GM18909 (cell line): ENCODE data around the gene HSPBP1.

Source experiments
- ATAC-seq: cut with Tn5 transposase; IDR thresholded peaks from one replicate; pipeline ENCODE4 v1.9.1; 2021; ENCODE audit warnings: mild to moderate bottlenecking; ENCODE audit not compliant: unreplicated experiment, poor library complexity

Gene HSPBP1

DNA sequence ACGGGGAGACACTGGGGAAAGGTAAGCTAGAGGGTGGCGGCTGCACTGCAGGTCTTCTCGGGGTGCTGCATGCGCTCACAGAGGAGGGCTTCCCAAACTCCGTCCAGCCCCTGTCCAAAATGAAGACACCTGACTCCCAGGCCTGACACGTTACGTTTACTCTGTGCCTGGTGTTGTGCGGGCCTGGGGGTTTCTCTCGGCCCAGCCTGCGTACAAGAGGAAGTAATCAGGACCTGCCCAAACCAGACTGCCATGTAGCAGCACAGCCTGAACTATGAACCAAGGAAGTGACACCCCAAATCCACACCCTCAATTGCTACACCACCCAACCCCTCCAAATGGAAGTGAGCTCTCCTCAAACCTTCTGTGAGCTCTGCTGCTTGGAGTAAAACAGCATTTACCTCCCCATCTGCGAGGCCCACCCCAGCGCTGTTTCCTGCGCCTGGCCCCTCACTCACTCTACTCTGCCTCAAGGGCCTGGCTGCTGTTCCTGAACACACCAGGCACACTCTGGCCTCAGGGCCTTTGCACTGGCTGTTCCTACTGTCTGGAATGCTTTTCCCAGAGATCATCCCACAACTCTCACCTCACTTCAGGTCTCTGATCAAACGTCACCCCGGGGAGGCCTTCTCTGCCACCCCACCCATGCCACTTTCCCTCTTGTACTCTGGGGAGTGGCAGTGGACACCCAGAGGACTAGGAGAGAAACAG is 3.0 kb downstream of the HSPBP1 start:
- no peak for ATAC-seq

DNA sequence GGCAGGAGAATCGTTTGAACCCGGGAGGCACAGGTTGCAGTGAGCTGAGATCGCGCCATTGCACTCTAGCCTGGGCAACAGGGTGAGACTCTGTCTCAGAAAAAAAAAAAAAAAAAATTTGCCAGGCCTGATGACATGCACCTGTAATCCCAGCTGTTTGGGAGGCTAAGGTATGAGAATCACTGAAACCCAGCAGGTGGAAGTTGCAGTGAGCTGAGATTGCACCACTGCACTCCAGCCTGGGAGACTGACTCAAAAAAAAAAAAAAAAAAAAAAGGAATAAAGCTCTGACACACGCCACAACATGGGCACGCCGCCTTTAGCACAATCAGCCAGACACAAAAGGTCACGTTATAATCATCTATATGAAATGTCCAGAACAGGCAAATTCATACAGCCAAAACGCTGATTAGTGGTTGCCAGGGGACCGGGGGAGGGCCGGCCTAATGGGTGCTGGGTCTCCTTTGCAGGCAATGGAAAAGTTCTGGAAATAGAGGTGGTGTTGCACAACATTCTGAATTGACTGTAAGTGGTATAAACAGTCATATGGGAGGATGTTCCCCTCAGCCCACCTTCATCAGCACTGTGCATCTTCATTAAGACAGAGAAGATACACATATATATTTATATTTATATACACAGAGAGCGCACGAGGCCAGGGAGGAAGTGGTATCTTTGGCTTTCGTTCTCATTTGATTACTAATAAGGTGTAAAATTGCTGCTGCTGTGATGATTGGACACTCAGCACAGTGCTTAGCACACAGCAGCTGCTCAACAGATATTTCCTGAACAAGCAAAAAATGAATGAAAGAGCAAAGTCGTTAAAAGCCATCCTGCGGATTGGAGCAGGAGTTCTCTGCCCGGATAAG is 3.8 kb downstream of the HSPBP1 start:
- peak; percentile 48 for ATAC-seq

DNA sequence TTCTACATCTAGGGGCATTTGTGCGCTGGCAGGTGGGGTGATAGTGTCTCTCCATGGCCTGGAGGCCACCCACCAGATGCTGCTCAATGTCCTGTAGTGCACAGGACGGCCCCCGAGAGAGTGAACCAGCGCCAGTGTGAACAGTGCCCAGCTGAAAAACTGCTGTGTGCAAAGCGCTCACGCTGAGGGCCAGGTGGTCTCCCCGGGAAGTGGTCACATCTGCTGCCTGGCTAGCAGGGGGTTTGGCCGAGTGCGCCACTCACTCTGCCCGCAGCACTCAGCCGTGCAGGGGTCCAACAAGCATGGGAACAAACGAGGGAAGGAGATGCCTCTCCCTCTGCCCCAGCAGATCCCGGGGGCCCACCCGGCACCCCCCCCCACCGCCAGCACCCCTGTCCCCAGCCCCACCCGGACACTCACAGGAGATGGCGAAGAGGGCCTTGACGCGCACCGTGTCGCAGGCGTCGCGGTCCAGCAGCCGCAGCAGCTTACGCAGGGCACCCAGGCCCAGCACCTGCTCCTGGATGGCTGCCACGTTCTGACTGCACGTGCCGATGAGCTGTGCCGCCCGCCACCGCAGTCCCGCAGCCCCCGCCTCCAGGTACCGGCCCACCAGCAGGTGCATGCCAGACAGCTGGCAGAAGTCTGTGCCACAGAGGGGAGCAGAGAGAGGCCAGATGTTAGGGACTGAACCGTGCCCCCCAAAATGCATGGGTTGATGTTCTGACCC is 5.8 kb downstream of the HSPBP1 start:
- no peak for ATAC-seq

DNA sequence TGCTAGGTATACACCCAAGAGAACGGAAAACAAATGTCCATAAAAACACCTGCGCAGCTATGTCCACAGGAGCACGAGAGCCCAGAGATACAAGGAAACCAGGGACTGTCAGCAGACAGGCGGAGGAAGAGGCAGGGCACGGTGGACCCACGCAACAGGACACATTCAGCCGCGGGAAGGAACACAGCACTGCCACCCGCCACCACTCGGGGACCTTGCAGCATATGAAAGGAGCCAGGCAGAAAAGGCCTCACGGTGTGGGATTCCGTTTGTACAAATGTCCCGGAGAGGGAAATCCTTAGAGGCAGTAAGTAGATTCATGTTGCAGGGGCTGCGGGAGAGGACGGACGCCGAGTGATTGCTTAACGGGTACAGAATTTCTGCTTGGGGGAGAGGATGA is 7.8 kb downstream of the HSPBP1 start:
- no peak for ATAC-seq

DNA sequence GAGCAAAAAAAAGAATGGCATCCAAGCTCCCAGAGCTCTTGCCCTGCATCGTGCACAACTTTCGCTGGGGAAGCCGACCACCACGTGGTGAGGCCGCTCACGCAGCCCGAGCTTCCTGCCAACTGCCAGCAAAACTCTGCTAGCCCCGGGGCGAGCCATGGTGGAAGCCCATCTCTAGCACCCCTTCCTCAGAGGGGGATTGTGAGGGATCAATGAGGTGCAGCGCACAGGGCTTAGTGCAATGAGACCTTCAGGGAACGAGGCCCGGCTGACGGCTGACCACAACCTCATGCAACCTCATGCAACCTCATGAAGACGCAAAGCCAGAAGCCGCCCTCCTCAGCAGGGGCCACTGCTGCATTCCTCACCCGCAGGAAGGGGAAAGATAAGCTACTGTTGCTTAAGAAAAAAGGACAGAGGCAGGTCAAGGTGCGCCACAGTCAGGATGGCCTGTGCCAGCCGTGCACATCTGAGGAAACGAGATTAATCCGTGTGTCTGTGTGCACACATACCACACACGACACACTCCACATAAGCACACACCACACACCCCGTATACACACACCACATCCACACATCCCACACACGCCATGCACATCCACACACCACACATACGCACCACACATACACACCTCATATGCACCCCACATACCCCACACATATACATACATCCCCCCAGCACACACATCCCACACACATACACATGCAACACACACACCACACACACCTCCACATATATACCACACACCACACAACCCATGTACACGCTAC is 9.6 kb downstream of the HSPBP1 start:
- no peak for ATAC-seq

DNA sequence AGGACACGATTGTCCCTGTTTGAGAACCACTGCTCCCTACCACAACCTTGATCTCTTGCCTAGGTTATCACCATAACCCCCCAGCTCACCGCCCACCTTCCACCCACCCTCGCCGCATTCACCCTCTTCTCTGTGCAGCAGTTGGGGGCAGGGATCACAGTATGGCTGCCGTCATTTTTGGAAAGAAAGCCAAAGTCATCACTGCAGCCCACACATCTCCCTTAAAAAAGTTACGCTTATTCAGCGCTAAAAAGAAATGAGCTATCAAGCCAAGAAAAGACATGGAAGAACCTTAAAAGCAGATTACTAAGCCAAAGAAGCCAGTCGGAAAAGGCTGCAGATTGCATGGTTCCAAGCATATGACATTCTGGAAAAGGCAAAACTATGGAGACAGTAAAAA is 10.6 kb downstream of the HSPBP1 start:
- no peak for ATAC-seq

DNA sequence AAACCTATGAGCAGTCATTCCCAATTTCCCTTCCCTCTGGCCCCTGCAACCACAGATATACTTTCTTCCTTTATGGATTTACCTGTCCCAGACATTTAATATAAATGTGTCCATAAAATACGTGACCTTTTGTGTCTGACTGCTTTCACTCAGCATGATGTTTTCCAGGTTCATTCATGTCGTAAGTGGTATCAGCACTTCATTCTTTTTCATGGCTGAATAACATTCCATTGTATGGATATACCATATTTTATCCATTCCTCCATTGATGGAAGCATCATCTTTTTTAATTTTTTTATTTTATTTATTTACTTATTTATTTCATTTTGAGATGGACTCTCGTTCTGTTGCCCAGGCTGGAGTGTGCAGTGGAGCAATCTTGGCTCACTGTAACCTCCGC is 13.1 kb downstream of the HSPBP1 start:
- no peak for ATAC-seq

DNA sequence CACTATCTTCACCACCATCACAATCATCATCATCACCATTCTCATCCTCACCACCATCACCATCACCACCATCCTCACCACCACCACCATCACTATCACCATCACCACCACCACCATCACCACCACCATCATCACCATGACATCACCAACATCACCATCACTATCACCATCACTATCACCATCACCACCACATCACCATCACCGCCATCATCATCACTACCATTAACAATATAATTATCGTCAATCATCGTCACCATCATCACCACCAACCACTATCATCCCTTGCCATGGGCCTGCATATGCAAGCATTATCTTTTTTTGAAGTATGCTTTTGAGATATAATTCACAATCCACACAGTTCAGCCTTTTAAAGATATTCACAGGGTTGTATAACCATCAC is 13.5 kb downstream of the HSPBP1 start:
- no peak for ATAC-seq

DNA sequence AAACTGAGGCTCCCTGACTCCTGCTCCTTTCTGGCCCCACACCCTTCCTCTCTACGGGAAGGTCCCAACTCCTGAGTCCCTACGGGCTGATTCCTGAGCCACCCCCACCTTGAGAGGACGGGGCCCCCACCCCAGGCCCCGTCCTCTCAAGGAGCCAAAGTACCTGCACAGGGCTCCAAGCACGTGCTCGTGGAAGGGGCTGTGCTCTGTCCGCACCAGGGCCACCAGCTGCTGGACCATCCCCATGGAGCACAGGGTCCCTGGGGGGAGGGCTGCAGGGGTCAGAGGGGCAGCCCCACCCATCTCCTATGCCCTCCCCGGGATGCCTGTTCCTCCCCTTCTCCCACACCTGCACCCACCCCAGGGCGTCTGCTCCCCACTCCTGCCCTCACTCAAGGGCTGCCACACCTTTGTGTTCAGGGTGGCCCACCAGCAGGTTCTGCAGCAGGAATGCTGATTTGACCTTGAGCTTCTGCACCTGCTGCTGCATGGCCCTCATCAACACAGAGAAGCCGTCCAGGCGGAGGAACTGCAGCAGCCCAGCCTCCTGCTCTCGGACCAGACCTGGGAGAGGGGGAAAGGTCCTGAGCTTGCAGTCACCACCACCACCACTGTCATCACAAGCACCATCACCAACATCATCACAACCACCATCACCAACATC is 14.1 kb downstream of the HSPBP1 start:
- no peak for ATAC-seq

DNA sequence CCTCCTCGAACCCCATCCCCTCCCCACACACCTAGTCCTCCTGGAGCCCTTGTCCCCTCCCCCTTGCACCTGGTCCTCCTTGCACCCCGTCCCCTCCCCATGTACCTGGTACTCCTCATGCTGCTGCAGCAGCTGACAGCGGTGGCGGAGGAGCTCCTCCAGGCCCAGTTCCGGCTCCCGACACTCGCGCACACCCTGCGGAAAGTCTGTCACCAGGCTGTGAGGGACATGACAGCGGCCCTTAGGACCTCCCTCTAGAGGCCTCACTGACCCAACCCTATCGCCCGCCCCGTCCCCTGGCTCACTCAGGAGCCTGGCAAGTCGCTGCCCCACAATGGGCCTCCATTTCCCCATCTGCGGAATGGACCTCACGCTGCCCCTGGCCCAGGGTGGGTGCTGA is 14.7 kb downstream of the HSPBP1 start:
- ATAC-seq = no peak

DNA sequence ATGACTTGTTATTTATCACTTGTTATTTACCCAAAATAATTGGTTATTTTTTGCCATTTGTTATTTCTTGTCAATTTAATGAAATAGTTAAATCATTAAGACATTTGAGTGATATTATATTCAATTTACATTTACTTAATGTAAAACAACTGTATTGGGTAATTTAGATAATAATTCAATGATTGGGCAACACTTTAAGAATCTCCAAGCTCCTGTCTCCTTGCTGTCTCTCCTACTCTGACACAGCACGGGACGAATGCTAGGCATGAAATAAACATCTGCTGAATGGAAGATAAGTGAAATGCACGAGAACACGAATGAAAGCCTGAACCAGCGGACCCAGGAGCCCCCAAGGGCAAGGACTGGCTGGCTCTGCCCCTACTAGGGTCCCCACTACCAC is 15.4 kb downstream of the HSPBP1 start:
- ATAC-seq = no peak

DNA sequence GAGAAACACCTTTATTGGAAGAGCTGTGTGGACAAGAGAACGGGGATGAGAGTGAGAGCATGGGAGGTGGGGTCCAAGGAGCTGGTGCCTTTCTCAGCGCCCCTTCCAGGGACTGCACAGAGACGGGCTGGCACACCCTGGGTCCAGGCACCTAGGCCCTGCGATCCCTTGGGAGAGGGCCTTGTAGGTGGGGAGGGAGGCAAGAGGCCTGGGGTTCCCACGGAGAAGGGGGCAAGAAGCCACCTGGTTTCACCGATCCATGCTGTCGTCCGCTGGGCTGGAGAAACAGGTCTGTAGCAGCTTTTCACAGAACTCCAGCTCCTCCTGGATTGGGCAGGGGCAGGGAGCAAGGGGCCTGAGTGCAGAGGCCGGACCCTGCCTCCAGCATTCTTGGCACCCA is 17.6 kb downstream of the HSPBP1 start:
- no peak for ATAC-seq

DNA sequence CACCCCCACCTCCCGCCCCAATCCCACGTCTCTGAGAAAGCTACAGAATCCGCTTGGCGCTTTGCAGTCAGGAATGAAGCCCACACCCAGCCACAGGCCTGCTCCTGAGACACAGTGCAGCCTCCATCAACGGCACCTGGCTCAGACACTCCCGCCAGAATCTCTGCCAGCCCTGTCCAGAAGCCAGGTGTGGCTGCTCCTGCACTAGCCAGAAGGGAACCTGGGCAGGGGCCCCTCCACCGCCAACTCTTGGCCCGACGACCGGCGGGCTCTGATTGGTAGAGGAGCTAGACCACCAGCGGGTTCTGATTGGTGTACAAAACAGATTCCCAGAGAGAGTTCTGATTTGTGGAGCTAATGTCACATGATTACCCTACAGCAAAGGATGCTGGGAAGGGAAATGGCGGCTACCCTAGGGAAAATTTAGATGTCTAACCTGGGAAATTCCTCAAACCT is 18.2 kb downstream of the HSPBP1 start:
- ATAC-seq = no peak

DNA sequence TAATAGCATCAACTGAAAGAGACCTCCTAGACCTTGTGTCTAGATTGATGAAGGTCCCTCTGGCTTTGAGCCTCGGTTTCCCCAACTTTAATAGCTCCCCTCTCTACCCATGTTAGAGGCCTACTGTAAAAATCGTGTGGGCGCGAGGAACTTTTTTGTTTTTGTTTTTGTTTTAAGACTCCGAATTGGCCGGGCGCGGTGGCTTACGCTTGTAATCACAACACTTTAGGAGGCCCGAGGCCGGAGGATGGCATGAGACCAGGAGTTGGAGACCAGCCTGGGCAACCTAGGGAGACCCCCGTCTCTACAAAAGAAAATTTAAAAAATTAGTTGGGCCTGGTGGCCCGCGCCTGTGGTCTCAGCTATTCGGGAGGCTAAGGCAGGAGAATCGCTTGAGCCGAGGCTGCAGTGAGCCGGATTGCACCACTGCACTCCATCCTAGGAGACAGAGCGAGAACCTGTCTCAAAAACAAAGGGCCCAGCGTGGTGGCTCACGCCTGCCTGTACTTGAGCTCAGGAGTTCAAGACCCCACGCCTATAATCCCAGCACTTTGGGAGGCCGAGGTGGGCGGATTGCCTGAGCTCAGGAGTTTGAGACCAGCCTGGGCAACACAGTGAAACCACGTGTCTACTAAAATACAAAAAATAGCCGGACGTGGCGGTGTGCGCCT is 20.2 kb downstream of the HSPBP1 start:
- no peak for ATAC-seq

DNA sequence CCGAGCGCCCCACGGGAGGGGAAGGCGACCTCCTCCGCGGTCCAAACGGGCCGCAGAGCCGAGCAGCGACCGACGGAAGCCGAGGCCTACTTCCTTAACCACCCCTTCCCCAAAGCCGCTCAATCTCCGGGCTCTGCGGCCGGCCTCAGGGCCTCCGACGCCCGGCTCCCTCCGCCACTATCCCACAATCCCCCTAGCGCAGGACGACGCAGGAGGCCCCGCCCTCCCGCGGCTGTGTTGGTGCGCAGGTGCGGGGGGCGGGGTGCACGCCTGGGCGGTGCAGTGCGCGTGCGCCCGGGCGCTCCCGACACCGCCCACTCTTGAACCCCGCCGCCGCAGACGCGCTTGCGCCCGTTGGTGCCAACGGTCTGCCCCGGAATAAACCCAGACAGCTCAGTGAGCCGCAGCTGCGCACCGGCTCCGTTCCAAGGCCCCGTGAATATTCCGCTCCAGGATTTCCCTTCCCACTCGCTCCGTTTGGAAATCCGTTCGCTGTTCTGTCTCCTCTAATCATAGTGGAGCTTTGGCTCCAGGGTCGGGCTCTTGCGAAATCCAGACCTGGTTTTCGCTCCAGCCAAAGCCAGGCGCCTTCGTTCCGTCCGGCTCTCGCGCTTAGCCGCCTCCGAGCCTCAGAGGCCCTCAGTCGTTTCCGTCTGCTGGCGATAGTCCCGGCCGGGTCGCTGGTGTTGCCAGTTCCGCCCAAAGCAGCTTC is 20.9 kb downstream of the HSPBP1 start, which contains the start of gene PPP6R1:
TSS of gene PPP6R1 (minus strand) at position 190 of the 712 bp plus-strand sequence. CDS start 11,914 bp downstream, outside the sequence.
- peak; percentile 72 for ATAC-seq

DNA sequence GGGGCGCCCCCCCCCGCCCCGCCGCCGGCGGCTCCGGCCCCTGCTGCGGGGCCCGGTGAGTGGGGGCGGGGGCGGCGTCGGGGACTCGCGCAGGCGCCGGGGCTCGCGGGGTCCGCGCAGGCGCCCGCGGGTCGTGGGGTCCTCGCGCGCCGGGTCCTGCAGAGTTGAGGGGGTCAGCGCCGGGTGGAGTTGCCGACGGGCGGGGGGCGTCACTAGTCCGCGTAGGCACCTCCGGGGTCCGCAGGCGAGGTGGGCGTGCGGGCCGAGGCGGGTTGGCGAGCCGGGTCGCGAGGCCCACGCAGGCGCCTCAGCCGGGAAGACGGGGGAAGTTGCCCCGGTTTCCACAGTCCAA is 21.5 kb downstream of the HSPBP1 start:
- peak; percentile 14 for ATAC-seq

DNA sequence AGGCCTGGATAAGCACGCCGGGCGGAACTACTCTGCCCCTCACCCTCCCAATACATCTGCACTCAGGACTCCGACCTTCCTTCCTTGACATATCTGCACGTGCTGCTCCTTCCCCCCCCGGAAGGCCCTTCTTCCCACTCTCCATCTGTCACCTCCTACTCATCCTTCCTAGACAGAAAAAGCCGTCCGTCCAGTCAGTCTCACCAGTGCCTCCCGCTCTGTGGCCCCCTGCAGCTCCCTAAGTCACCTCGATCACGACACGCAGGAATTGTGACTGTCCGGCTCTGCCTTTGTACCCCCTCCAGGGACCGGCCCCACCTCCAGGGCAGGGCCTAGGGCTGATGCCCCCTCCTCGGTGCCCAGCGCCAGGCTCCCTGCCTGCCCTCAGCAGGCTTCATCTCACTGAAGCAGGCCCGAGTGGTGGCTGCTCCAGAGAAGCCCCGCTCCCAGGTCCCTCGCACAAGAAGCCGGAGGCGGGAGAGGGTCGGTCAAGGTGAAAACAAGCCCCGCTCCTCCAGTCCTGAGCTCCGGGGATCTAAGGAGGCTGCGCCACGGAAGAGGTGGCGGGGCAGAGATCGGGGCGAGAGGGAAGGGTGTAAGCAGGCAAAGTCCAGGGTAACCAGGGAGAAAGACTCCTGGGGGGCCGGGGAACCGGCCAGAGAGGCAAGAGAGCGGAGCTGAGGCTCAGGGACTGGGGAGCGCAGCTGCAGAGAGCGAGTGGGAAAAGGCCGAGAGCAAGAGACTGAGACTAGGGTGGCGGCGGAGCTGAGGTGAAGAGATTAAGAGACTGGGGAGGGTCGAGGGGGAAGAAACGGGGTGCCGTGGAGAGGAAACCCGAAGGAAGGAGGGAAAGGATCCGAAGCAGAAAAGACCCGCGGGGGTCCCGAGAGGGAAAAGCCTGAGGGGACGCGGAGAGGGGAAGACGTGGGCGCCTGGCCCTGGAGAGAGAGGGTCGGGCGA is 22.2 kb downstream of the HSPBP1 start:
- no peak for ATAC-seq
